Kidney glomerular epithelial cell (primary cell): ENCODE data around the gene SHC4.
"Not testable (repeated sequence)": the region's sequence is repeated elsewhere in the genome, so short reads cannot be mapped to it uniquely, and the experiment has no call there.

Experiments used
- DNase-seq: peaks from one replicate; lab custom pipeline; 2025; lab: John Stamatoyannopoulos, UW

Gene SHC4

GRCh38 chr15:48963524-48964113 is at the start of gene SHC4:
Gene SHC4, minus strand, starts transcription at chr15:48963919. Its CDS starts 904 bp downstream, at chr15:48963015.
- DNase-seq: peak; percentile 80

- DNase-seq: no peak
Observed at GRCh38 chr15:48999314-48999713, 35.6 kb upstream of the SHC4 start.

- no peak for DNase-seq
Observed at GRCh38 chr15:48996276-48996675, 32.6 kb upstream of the SHC4 start.

GRCh38 chr15:48993380-48993779 is 29.7 kb upstream of the SHC4 start:
- DNase-seq: no peak

- no peak for DNase-seq
Observed at GRCh38 chr15:48992545-48992944, 28.8 kb upstream of the SHC4 start.

GRCh38 chr15:48992096-48992495 is 28.4 kb upstream of the SHC4 start:
- DNase-seq: no peak

GRCh38 chr15:48989170-48989569 is 25.5 kb upstream of the SHC4 start:
- no peak for DNase-seq

- DNase-seq: no peak
Observed at GRCh38 chr15:48987142-48987541, 23.4 kb upstream of the SHC4 start.

GRCh38 chr15:48986240-48986639 is 22.5 kb upstream of the SHC4 start:
- DNase-seq: no peak

GRCh38 chr15:48985516-48985915 is 21.8 kb upstream of the SHC4 start:
- DNase-seq: no peak

- DNase-seq: no peak
Observed at GRCh38 chr15:48984811-48985352, 21.2 kb upstream of the SHC4 start.

GRCh38 chr15:48984021-48984710 is 20.4 kb upstream of the SHC4 start:
- no peak for DNase-seq

- DNase-seq: no peak
Observed at GRCh38 chr15:48983300-48983699, 19.6 kb upstream of the SHC4 start.

GRCh38 chr15:48981941-48982340 is 18.2 kb upstream of the SHC4 start:
- DNase-seq: no peak

- no peak for DNase-seq
Observed at GRCh38 chr15:48978638-48979037, 14.9 kb upstream of the SHC4 start.

- no peak for DNase-seq
Observed at GRCh38 chr15:48976444-48977088, 12.8 kb upstream of the SHC4 start.

- peak; percentile 76 for DNase-seq
Observed at GRCh38 chr15:48975472-48976419, 12.0 kb upstream of the SHC4 start.

GRCh38 chr15:48974882-48975281 is 11.2 kb upstream of the SHC4 start:
- DNase-seq: no peak

GRCh38 chr15:48972750-48973503 is 9.2 kb upstream of the SHC4 start:
- DNase-seq: no peak

- DNase-seq: not testable (repeated sequence)
Observed at GRCh38 chr15:48970926-48971325, 7.2 kb upstream of the SHC4 start.

- no peak for DNase-seq
Observed at GRCh38 chr15:48968066-48968465, 4.3 kb upstream of the SHC4 start.
